Measurements from ENCODE around the gene SDK2.

Gene SDK2

DNA sequence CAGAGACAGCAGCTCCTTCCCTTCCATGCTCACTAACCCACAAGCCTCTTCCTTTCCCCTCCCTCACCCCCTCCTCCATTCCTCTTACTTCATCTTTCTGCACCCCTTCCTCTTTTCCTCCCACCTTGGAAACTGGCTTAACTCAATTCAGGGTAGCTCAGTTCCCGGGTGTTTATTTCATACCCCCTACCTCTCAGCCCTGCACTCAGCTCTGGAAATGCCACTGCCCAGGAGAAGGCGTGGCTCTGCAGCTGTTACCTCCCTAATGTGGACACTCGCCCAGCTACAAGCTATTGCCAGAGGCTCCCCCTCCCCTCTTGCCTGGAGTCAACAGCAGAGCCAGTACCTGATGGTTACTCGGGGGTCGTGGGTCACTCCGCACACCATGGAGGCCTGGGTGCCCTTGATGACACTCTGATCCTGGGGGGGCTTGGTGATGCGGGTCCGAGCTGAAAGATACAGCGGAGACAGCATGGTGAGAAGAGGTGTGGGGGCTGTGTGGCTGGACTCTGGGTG, 214.0 kb downstream of the SDK2 start:
- no peak for DNase-seq

DNA sequence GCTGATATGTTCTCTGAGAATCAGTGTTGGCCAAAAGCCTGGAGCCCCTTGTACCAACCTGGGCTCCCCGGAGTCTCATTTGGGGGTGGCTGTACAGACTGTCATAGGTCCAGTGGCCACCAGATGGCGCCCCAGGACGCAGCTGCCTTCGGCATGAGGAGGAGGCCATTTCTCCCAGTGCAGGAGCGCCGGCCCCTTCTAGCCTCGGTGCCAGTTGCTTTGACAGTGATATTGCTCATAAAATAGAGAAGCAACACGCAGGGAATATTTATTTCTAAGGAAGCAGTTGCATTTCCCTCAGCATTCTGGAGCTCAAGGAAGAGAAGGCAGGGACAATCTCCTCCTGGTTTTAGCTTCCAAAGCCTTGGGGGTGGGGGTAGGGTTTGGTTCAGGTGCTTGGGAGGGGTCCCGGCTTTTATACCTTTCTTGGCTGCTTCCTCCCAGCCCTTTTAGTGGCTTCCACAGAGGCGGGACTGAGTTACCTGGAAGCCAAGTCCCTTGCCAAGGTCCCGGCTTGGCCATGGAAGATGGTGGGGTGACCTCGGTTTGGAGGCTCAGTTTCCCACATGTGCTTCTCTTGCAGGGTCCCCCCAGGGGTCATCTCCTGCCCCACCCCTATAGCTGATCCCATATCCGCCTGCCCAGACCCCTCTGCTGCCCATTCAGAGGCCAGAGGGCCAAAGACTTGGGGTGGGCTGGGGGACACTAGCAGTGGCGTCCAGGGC, 214.6 kb downstream of the SDK2 start:
- peak in 53 of 56 donors; percentile 13 to 90 (median 64) for DNase-seq

- DNase-seq, result no peak
These were observed 217.0 kb downstream of the SDK2 start for GRCh38 chr17:73427198-73427597.

DNA sequence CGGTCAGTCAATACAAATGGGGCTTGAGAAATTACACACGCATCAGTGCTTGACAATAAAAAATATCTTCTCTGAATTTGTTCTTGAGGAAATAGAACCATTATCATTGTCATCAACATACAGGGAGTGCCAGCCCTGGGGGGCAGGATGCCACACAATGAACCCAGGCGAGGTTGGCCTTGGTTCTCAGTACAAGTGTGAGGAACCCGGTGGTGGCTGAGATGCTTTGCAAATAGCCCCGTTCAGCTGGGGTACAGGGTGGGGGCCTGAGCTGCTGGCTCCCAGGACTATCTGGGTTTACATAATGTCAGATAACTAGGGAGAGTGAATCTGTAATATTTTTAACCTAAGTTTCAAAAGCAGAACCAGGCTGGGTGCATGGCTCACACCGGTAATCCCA, 219.7 kb downstream of the SDK2 start:
- DNase-seq, result no peak

- DNase-seq, result no peak
These were observed 220.4 kb downstream of the SDK2 start for GRCh38 chr17:73423806-73424205.

GRCh38 chr17:73423159-73423715, 221.0 kb downstream of the SDK2 start:
- no peak for DNase-seq

- DNase-seq, result no peak
These were observed 222.1 kb downstream of the SDK2 start for GRCh38 chr17:73422121-73422520.

DNA sequence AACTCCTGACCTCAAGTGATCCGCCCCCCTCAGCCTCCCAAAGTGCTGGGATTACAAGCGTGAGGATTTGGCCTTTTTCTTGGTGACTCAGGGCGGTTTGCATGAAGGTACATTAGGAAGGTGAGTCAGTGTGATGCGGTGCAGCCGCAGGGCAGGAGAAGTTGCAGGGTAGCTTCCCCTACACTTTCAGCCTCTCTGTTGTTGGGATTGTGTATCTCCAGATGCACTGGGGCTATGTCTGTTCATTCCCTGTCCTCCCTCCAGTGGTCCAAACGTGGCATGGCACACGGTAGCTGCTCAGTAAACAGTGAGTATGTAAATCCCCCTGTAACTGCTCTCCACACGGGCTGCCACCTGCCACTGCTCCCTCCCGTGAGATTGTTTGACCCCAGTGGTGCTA, 223.3 kb downstream of the SDK2 start:
- no peak for DNase-seq

GRCh38 chr17:73419881-73420280, 224.4 kb downstream of the SDK2 start:
- DNase-seq, result no peak

GRCh38 chr17:73419051-73419450, 225.2 kb downstream of the SDK2 start:
- DNase-seq, result no peak

DNA sequence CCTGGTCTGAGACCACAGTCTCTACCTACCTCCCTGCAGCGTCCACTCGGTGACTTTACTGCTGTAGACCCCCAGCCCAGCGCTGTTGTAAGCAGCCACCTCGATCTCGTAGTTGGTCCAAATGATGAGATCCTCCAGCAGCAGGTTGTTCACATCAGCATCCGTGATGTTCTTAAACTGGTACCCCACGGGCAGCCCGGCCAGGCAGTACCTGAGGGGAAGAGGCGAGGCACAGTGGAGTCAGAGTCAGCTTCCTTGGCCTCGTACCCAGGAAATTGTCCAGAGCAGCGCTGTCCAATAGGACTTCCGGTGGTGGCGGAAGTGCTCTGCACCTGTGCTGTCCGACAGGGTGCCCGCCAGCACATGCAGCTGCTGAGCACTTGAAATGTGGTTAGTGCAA, 228.5 kb downstream of the SDK2 start:
- DNase-seq, result no peak

GRCh38 chr17:73414171-73414955, 229.9 kb downstream of the SDK2 start:
- DNase-seq, result no peak

GRCh38 chr17:73412914-73413313, 231.3 kb downstream of the SDK2 start:
- DNase-seq, result no peak

DNA sequence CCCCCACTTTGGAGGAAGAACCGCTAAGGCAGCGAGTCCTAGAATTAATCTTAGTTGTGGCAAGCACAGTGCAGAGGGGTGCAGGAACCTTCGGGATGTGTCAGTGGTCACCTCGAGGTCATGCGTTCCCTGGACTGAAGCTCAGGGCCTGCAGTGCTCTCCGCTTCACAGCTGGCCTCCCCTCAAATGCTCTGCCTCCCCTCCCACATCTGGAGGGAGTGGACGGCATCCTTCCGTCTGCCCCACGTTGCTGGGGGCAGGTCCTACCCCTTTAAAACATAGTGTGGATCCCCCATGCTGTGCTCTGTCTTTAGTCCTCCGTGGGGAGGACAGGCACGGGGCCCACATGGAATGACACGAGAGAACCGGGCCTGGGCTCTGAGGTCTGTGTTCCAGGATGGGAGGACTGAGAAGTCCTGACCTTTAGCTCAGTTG, 232.9 kb downstream of the SDK2 start:
- DNase-seq, result no peak

DNA sequence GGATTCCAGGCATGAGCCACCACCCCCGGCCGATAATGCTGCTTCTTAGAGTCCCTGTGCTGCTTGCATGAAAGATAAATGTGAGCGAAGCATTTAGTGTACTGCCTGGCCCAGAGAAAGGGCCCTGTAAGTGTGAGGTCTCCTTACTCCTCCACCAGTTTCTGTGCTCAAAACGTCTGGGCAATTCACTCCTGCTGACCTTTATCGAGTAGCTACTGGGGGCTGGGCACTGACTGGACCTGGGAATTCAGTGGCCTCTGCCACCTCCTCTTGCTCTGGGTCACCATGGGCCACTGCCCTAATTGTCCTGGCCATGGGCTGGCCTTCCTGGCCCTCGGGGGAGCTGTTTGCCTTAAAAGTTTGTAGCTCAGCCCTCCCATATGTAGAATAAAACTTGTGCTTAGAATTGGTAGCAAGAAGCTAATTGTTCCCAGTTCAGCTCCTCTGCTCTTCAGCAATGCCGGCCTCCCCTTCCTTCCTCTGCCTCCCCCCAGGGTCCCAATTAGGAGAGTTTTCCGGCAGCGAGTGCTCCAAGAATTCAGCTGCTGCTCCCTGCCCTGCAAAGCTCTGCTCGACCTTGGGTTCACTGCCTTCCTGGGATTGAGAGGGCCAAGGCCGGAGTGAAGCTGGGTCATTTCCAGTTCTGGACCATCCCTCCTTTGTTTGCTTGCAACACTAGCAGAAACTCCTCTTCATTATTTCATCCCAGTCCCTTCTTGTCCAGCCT, 233.5 kb downstream of the SDK2 start:
- no peak for DNase-seq

- DNase-seq, result no peak
These were observed 240.0 kb downstream of the SDK2 start for GRCh38 chr17:73404246-73404645.

GRCh38 chr17:73402466-73402865, 241.8 kb downstream of the SDK2 start:
- DNase-seq, result no peak

GRCh38 chr17:73401911-73402310, 242.3 kb downstream of the SDK2 start:
- DNase-seq, result peak in 37 of 56 donors; percentile 4 to 78 (median 39)

DNA sequence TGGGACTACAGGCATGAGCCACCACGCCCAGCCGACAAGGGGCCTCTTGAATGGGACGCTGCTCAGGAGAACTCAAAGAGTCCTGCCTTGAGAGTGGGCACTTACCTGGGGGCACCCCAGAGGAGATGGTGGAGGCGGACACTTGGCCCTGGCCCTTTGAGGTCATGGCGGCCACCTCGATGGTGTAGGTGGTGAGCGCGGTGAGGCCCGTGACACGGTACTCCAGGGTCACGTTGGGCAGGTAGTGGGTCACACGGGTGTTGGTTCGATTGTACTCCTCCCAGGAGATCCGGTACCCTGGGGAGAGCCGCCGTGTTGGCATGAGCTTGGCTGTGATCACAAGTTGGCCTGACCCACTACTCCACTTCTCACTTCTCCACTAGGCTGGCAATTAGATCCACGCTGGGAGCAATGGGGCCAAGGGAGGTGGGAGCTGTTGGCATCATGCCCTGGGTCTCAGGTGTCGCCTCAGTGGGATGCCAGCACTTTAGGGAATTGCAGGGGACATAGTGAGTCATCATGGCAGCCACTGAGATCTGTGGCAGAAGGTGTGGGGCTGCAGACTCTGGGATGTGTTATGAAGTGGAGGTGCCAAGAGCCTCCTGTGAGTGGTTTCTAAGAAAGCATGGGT, 243.2 kb downstream of the SDK2 start:
- DNase-seq, result no peak

DNA sequence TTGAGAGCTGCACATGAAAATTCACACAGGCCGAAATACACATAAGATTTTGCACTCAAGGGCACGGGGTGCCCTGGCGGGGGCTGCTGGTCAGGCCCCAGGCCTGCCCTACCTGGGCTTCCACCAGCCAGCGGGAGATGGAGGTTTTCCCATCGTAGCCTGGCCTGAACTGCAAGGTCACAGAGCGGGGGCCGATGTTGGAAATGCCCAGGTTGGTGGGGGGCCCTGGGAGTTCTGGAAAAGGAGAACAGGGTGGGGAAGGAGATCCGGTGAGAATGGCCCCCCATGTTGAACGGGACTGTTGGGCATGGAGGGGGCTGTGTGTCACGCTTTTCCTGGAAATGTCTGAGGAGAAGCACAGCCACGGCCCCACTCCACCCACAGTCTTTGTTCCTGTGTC, 245.2 kb downstream of the SDK2 start:
- no peak for DNase-seq
